ENCODE results near the gene MMP24.

The MMP24 gene

DNA sequence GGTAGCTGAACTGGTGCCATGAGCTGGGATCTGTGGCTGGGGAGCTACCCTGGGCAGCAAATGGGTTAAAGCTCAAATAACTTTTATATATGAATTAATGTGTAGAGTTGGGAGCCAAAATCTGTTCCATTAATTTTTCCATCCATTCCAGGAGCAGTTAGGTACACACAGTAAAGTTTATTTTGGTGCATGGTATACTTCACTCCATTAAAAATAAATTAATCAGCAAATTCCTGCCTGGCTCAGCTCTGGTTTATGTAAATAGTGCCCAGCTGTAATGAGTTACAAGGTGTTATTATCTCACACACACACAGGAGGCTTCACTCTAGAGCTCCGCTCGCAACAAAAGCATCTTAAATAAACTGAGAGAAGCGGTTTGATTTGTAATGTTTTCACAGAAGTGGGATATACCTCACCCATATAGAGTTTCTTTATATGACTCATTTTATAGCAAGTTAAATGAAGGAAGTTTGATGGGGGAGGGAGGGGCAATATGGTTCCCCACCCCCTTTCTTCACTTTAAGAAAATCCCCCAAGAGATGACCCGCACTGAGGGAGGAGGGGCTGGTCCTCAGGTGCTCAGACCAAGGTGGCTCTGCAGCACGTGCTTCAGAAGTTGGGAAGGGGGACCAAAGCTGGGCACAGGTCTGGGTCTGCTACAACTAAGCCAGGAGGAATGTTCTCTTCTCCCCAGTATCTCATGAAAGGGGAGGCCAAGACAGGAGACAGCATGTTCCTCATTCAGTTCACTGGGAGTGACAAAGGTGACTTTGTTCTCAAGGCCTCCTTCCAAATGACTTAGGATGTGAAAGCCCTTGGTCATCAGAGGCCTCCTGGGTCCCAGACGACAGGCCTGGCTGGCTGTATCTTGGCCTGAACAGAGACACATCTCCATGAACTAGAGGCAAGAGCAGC is 76.2 kb downstream of the MMP24 start:
- in situ Hi-C loops (cut with MboI; ENCODE audit: low sequenced_read_pairs) = loop anchor here (5.0 kb wide), 1 partner anchor 125 kb away; no protein-coding TSS in a partner anchor
- DNase-seq (ENCODE audit: low spot score in 2 of 2) = no peak
- Histone ChIP-seq H3K4me1 (no peaks in the 10 kb centered on the region), H3K9me3 (no peaks in the 10 kb centered on the region), H3K36me3 (replicated peaks) (peaks cover 9% of the 10 kb centered on the region), H3K4me3 (no peak overlapping the region), H3K27me3 (ENCODE audit: low read depth) (no peaks in the 10 kb centered on the region)

DNA sequence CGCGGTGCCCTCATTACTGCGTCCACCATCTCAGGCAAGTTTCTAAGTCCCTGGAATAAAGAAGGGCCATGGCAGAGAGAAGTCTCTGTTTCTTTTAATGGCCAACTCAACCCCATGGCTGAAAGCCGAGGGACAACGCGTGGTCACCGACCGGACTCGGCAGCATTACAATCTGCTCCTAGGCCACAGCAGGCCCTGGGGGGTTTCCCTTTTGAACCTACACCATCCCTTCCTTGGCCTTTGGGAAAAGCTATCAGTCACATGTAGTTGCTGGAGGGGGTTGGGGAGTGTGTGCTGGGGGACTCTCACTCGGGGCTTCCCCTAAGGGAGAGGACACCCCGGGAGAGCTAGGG is 76.9 kb downstream of the MMP24 start:
- no peak overlapping the region for H3K4me3 ChIP-seq
- H3K4me1 ChIP-seq = no peaks in the 10 kb centered on the region
- peaks cover 9% of the 10 kb centered on the region for H3K36me3 ChIP-seq (replicated peaks)
- H3K27me3 ChIP-seq (ENCODE audit: low read depth) = no peaks in the 10 kb centered on the region
- no peak for DNase-seq (ENCODE audit: low spot score in 2 of 2)
- in situ Hi-C loops (cut with MboI; ENCODE audit: low sequenced_read_pairs) = loop anchor here (5.0 kb wide), 1 partner anchor 124 kb away; no protein-coding TSS in a partner anchor
- H3K9me3 ChIP-seq = no peaks in the 10 kb centered on the region

- H3K27me3 ChIP-seq (ENCODE audit: low read depth) = no peaks in the 10 kb centered on the region
- in situ Hi-C loops (cut with MboI; ENCODE audit: low sequenced_read_pairs) = loop anchor here (5.0 kb wide), 1 partner anchor 123 kb away; no protein-coding TSS in a partner anchor
- H3K9me3 ChIP-seq = no peaks in the 10 kb centered on the region
- peaks cover 9% of the 10 kb centered on the region for H3K36me3 ChIP-seq (replicated peaks)
- DNase-seq (ENCODE audit: low spot score in 2 of 2) = peak; percentile 74 to 89
- H3K4me3 ChIP-seq = no peak overlapping the region
- no peaks in the 10 kb centered on the region for H3K4me1 ChIP-seq
Measured at GRCh38 chr20:35303735-35304491, 77.4 kb downstream of the MMP24 start.

- in situ Hi-C loops (cut with MboI; ENCODE audit: low sequenced_read_pairs) = loop anchor here (5.0 kb wide), 1 partner anchor 122 kb away; no protein-coding TSS in a partner anchor
- no peaks in the 10 kb centered on the region for H3K4me1 ChIP-seq
- no peak for DNase-seq (ENCODE audit: low spot score in 2 of 2)
- no peaks in the 10 kb centered on the region for H3K27me3 ChIP-seq (ENCODE audit: low read depth)
- peaks cover 9% of the 10 kb centered on the region for H3K36me3 ChIP-seq (replicated peaks)
- no peak overlapping the region for H3K4me3 ChIP-seq
- H3K9me3 ChIP-seq = no peaks in the 10 kb centered on the region
Measured at GRCh38 chr20:35304956-35305355, 78.5 kb downstream of the MMP24 start.

- in situ Hi-C loops (cut with MboI; ENCODE audit: low sequenced_read_pairs) = no loop called here
- no peak for DNase-seq (ENCODE audit: low spot score in 2 of 2)
- no peaks in the 10 kb centered on the region for H3K9me3 ChIP-seq
- H3K4me3 ChIP-seq = no peak overlapping the region
- H3K27me3 ChIP-seq (ENCODE audit: low read depth) = no peaks in the 10 kb centered on the region
- H3K4me1 ChIP-seq = no peaks in the 10 kb centered on the region
- H3K36me3 ChIP-seq (replicated peaks) = peaks cover 9% of the 10 kb centered on the region
Measured at GRCh38 chr20:35305682-35306556, 79.4 kb downstream of the MMP24 start.

DNA sequence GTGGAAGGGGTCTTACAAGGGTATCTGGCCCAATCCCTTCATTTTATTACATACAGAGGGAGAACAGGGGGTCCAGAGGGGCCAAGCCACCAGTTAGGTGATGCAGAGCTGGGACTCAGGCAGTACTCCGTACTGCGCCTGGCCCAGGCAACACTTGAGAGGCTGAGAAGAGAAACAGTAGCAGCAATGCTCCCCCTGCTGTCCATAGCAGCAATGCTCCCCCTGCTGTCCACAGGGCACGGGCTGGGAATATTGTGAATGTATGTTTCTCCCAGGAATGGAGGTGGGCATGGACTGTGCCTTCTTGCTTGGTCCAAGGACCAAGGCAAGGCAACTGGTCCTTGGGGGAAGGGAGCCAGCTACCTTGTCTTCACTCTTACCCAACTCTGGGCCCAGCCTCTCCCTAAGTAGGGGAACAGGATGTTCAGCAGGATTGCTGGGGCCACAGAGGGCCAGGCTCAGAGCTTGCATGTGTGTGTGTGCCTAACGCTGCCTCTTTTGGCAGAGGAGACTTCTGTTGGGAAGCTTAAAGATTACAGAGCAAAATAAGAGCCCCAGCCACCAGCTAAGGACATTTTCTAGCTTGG is 80.5 kb downstream of the MMP24 start:
- in situ Hi-C loops (cut with MboI; ENCODE audit: low sequenced_read_pairs) = no loop called here
- peak; percentile 52 to 76 for DNase-seq (ENCODE audit: low spot score in 2 of 2)
- no peak overlapping the region for H3K4me3 ChIP-seq

DNA sequence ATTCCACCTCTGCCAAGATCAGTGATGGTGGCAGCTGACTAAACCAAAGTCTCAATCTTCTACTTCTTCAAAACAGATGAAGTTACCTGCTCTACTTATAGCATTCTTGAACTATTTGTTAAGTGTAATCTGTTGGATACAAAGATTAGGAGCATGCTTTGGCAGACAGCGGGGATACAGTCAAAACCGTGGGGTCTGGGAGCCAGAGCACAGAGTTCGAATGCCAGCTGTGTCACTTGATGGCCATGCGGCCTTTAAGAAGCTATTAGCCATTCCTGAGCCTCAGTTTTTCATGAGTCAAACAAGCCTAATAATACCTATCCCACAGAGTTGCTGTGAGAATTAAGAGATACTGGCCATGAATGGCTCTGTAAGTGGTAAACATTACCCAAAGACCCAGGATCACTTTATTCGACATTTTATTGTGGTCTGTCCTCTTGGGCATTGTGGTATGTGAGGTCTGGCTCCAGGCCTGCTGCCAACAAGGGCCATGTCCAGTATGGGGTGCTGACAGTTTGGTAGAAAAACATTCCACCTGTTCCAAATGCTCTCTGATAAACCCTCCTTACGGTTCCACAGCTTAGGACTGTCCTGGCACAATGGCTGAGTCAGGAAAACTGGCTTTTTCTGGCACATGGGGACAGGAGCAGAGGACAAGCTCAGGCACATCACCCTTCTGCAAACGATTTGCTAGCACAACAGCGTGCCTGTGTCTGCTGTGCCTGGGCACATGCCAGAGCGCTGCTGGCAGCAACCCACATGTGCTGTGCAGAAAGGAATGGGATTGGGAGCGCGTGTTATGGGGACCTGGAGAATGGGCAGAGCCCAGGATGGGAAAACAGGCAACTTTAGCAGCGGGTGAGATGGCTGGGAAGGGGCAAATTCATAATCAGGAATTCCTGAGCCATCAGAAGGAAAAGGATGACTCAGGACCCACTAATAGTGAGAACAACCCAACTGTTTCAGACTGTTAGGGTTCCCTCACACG is 81.5 kb downstream of the MMP24 start:
- Histone ChIP-seq H3K27me3 (ENCODE audit: low read depth) (no peaks in the 10 kb centered on the region), H3K9me3 (no peaks in the 10 kb centered on the region), H3K36me3 (replicated peaks) (peaks cover 14% of the 10 kb centered on the region), H3K4me3 (no peak overlapping the region), H3K4me1 (no peaks in the 10 kb centered on the region; the same call in 1 of the 2 replicates)
- no peak for DNase-seq (ENCODE audit: low spot score in 2 of 2)
- in situ Hi-C loops (cut with MboI; ENCODE audit: low sequenced_read_pairs) = no loop called here

More for the DNA sequence above, 80.5 kb downstream of the MMP24 start:
- Histone ChIP-seq H3K9me3 (no peaks in the 10 kb centered on the region), H3K4me1 (no peaks in the 10 kb centered on the region), H3K36me3 (replicated peaks) (peaks cover 9% of the 10 kb centered on the region), H3K27me3 (ENCODE audit: low read depth) (no peaks in the 10 kb centered on the region)

- DNase-seq (ENCODE audit: low spot score in 2 of 2) = no peak
- no peak overlapping the region for H3K4me3 ChIP-seq
- no peaks in the 10 kb centered on the region; the same call in 1 of the 2 replicates for H3K4me1 ChIP-seq
- H3K9me3 ChIP-seq = no peaks in the 10 kb centered on the region
- peaks cover 8% of the 10 kb centered on the region for H3K36me3 ChIP-seq (replicated peaks)
- in situ Hi-C loops (cut with MboI; ENCODE audit: low sequenced_read_pairs) = no loop called here
- H3K27me3 ChIP-seq (ENCODE audit: low read depth) = no peaks in the 10 kb centered on the region
Measured at GRCh38 chr20:35311409-35311808, 84.9 kb downstream of the MMP24 start.

DNA sequence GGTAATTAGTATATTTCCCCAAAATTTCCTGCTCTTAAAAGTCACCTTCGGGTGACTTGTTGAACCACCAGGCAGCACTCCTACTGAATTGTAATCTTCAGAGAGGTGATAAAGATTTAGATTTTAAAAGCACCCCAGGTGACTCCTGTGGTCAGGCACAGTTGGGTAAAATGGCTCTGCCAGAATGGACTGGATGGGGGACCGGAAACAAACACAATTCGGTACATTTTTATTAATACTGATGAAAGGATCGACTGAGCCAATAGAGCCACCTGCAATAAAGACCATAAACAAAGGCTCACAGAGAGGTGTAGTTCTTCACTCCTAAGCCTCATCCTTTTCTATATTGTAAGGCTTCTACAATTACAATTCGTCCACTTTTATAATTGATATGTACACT is 85.3 kb downstream of the MMP24 start:
- H3K4me1 ChIP-seq = no peaks in the 10 kb centered on the region; the same call in 1 of the 2 replicates
- in situ Hi-C loops (cut with MboI; ENCODE audit: low sequenced_read_pairs) = no loop called here
- DNase-seq (ENCODE audit: low spot score in 2 of 2) = no peak
- H3K27me3 ChIP-seq (ENCODE audit: low read depth) = no peaks in the 10 kb centered on the region
- no peaks in the 10 kb centered on the region for H3K9me3 ChIP-seq
- H3K36me3 ChIP-seq (replicated peaks) = peaks cover 5% of the 10 kb centered on the region
- H3K4me3 ChIP-seq = no peak overlapping the region

GRCh38 chr20:35312318-35312717 is 85.8 kb downstream of the MMP24 start:
- Histone ChIP-seq H3K27me3 (ENCODE audit: low read depth) (no peaks in the 10 kb centered on the region), H3K4me3 (no peak overlapping the region), H3K4me1 (no peaks in the 10 kb centered on the region; the same call in 1 of the 2 replicates), H3K36me3 (replicated peaks) (peaks cover 5% of the 10 kb centered on the region), H3K9me3 (no peaks in the 10 kb centered on the region)
- in situ Hi-C loops (cut with MboI; ENCODE audit: low sequenced_read_pairs) = no loop called here
- no peak for DNase-seq (ENCODE audit: low spot score in 2 of 2)

DNA sequence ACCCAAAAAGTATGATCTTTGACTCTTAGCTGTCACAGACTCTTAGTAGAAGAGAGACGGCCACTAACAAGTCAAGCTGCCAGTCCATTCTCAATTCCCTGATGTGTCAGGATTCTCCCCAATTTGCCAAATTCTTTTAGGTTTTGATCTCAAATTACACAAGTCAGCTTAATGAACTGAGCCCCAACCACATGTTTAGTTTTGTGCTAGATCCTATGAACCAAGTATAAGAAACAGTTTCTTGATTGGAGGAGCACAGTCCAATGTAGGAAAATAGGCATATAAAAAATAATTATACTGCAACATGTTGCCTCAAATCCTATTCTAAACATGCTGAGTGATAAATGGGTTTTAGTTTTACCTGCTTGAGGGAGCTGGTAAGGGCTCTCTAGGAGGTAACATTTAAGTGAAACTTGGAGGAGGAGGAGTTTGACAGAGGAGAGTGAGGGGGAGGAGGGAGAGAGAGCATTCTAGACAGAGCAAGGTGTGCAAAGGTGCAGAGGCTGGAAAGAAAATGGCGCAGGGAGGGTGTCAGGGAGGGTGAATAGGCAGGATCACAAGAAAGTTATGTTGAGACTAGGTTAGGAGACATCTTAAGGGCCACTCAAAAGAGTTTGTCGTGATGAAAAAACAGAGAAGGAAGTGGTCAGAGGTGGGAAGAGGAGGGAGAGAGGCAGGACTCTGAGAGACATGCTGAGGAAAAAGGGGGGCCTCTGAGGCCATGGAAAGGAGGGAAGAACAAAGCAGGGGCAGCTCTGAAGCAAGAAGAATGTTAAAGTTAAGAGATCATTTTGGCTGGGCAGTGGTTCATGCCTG is 88.5 kb downstream of the MMP24 start:
- in situ Hi-C loops (cut with MboI; ENCODE audit: low sequenced_read_pairs) = no loop called here
- no peak for DNase-seq (ENCODE audit: low spot score in 2 of 2)

More for the DNA sequence above, 88.5 kb downstream of the MMP24 start:
- H3K4me1 ChIP-seq = no peaks in the 10 kb centered on the region; the same call in 1 of the 2 replicates
- H3K4me3 ChIP-seq = no peak overlapping the region
- H3K36me3 ChIP-seq (replicated peaks) = peaks cover 5% of the 10 kb centered on the region
- no peaks in the 10 kb centered on the region for H3K9me3 ChIP-seq
- H3K27me3 ChIP-seq (ENCODE audit: low read depth) = no peaks in the 10 kb centered on the region
